Common myeloid progenitor, CD34-positive (primary cell): ENCODE results near the gene GRK5.
A peak's percentile ranks its signal among the peaks of the same experiment; 100 is the strongest.

Experiments
- CTCF ChIA-PET: fragments of 350-600 bp; sonication (Branson Sonifier 250); formaldehyde crosslinking; loops from one replicate; lab custom pipeline; 2021; ENCODE audit warnings: antibody characterized with exemption; lab: Charles Lee
- POLR2A ChIA-PET: fragments of 350-600 bp; sonication (Branson Sonifier 250); formaldehyde crosslinking; loops from one replicate; lab custom pipeline; 2021; ENCODE audit warnings: antibody characterized with exemption; lab: Charles Lee
- DNase-seq, 3 donors: peaks; one replicate each; pipeline versions ENCODE4 v3.0.0 to v3.0.0-alpha.2; 2013
- H3K27ac ChIP-seq, 2 experiments: 1 replicate in 1 of 2; 2 replicates in 1 of 2; pipeline ENCODE4 v1.7.0; 2013; ENCODE audit warnings: inconsistent platforms in 2 of 2, low read length in 2 of 2, mild to moderate bottlenecking in 2 of 2, low read depth in 1 of 2, moderate library complexity in 1 of 2; ENCODE audit not compliant: severe bottlenecking in 2 of 2, insufficient read depth in 1 of 2, poor library complexity in 1 of 2
- H3K27me3 ChIP-seq, 5 experiments: replicated peaks in 2 of 5; 1 replicate in 3 of 5; 2 replicates in 2 of 5; pipeline versions ENCODE4 v1.6.1 to v1.7.0; 2013; ENCODE audit warnings: low read length in 4 of 5, mild to moderate bottlenecking in 2 of 5, moderate library complexity in 2 of 5, inconsistent platforms in 1 of 5; ENCODE audit not compliant: insufficient read depth in 5 of 5, control insufficient read depth in 4 of 5
- H3K36me3 ChIP-seq, 4 experiments: 1 replicate in 2 of 4; 2 replicates in 2 of 4; pipeline versions ENCODE4 v1.6.1 to v1.7.0; 2013; ENCODE audit warnings: low read length in 3 of 4, control low read depth in 1 of 4, mild to moderate bottlenecking in 1 of 4; ENCODE audit not compliant: control insufficient read depth in 4 of 4, insufficient read depth in 4 of 4
- H3K4me1 ChIP-seq, 4 experiments: 1 replicate in 3 of 4; 2 replicates in 1 of 4; pipeline versions ENCODE4 v1.6.1 to v1.7.1; 2013; ENCODE audit warnings: low read length in 3 of 4, mild to moderate bottlenecking in 3 of 4, control low read depth in 1 of 4, inconsistent platforms in 1 of 4, moderate library complexity in 1 of 4; ENCODE audit not compliant: control insufficient read depth in 4 of 4, insufficient read depth in 4 of 4; ENCODE audit errors: control extremely low read depth in 1 of 4
- H3K4me3 ChIP-seq, 7 experiments: 1 replicate in 4 of 7; 2 replicates in 3 of 7; pipeline versions ENCODE4 v1.5.1 to v1.7.0; 2013; ENCODE audit warnings: mild to moderate bottlenecking in 7 of 7, low read length in 6 of 7, moderate library complexity in 6 of 7, inconsistent platforms in 2 of 7, low read depth in 2 of 7, control low read depth in 1 of 7; ENCODE audit not compliant: insufficient read depth in 4 of 7, control insufficient read depth in 1 of 7; ENCODE audit errors: extremely low read depth in 1 of 7
- H3K9me3 ChIP-seq, 5 experiments: 1 replicate in 4 of 5; 2 replicates in 1 of 5; pipeline versions ENCODE4 v1.6.1 to v1.7.1; 2013; ENCODE audit warnings: low read length in 4 of 5, mild to moderate bottlenecking in 2 of 5, inconsistent platforms in 1 of 5, low read depth in 1 of 5, moderate library complexity in 1 of 5; ENCODE audit not compliant: control insufficient read depth in 4 of 5, insufficient read depth in 2 of 5; ENCODE audit errors: control extremely low read depth in 1 of 5
- WGBS: methylation state at CpG from one replicate; pipeline ENCODE4 v1.1.5; 2013; ENCODE audit not compliant: insufficient coverage; 5-methylcytosine and 5-hydroxymethylcytosine counted together

GRK5 gene

GRCh38 chr10:119313024-119313423 lies 105.7 kb downstream of the GRK5 start:
- Histone ChIP-seq H3K4me3 (no peak overlapping the region), H3K27ac (no peak overlapping the region), H3K27me3 (peaks cover 0 to 88% (median 51%) of the 10 kb centered on the region in 5 experiments), H3K9me3 (peaks cover 0 to 3% (median 0%) of the 10 kb centered on the region in 5 experiments), H3K4me1 (peaks cover 0 to 20% (median 16%) of the 10 kb centered on the region in 4 experiments), H3K36me3 (no peaks in the 10 kb centered on the region)
- 0% methylated on average over 1 of the region's 1 CpG for WGBS
- CTCF ChIA-PET = interaction anchor here (1.0 kb wide), 1 partner anchor 105 kb away, joined by 4 read pairs; no protein-coding TSS in a partner anchor
- POLR2A ChIA-PET = no interaction called here
- no peak for DNase-seq

- Histone ChIP-seq H3K4me3 (no peak overlapping the region), H3K27me3 (peaks cover 0 to 87% (median 53%) of the 10 kb centered on the region in 5 experiments), H3K9me3 (peaks cover 0 to 3% (median 0%) of the 10 kb centered on the region in 5 experiments), H3K4me1 (peaks cover 0 to 21% (median 16%) of the 10 kb centered on the region in 4 experiments), H3K36me3 (no peaks in the 10 kb centered on the region), H3K27ac (no peak overlapping the region)
- CTCF ChIA-PET = interaction anchor here (1.0 kb wide), 1 partner anchor 105 kb away, joined by 4 read pairs; no protein-coding TSS in a partner anchor
- POLR2A ChIA-PET = no interaction called here
- DNase-seq = peak; percentile 88 to 97 (median 97)
- WGBS = 0% methylated on average over 7 of the region's 7 CpGs
Measured at GRCh38 chr10:119313644-119314043, 106.3 kb downstream of the GRK5 start.

- H3K27me3 ChIP-seq = peaks cover 0 to 87% (median 54%) of the 10 kb centered on the region in 5 experiments
- H3K36me3 ChIP-seq = no peaks in the 10 kb centered on the region
- no peak overlapping the region for H3K4me3 ChIP-seq
- peaks cover 0 to 3% (median 0%) of the 10 kb centered on the region in 5 experiments for H3K9me3 ChIP-seq
- WGBS = 62% methylated on average over 11 of the region's 11 CpGs
- ChIA-PET POLR2A (no interaction called here), CTCF (interaction anchor here (1.0 kb wide), 1 partner anchor 104 kb away, joined by 4 read pairs; no protein-coding TSS in a partner anchor)
- H3K27ac ChIP-seq = no peak overlapping the region
- H3K4me1 ChIP-seq = peaks cover 0 to 25% (median 19%) of the 10 kb centered on the region in 4 experiments
- no peak for DNase-seq
Measured at GRCh38 chr10:119314061-119314460, 106.7 kb downstream of the GRK5 start.

- CTCF ChIA-PET = no interaction called here
- no peak for DNase-seq
- WGBS = 94% methylated on average over 5 of the region's 7 CpGs
- Histone ChIP-seq H3K4me1 (peaks cover 0 to 27% (median 20%) of the 10 kb centered on the region in 4 experiments), H3K36me3 (no peaks in the 10 kb centered on the region), H3K9me3 (peaks cover 0 to 3% (median 0%) of the 10 kb centered on the region in 5 experiments), H3K27ac (no peak overlapping the region), H3K4me3 (no peak overlapping the region), H3K27me3 (peaks cover 0 to 87% (median 54%) of the 10 kb centered on the region in 5 experiments)
- POLR2A ChIA-PET = no interaction called here
Measured at GRCh38 chr10:119314486-119314885, 107.1 kb downstream of the GRK5 start.

GRCh38 chr10:119315128-119316001 lies 108.0 kb downstream of the GRK5 start:
- ChIA-PET CTCF (interaction anchor here (1.2 to 1.5 kb wide), 3 partner anchors 95 to 113 kb away, joined by 3 to 4 read pairs (median 3); no protein-coding TSS in a partner anchor), POLR2A (no interaction called here)
- 84% methylated on average over 13 of the region's 16 CpGs for WGBS
- peak; percentile 30 to 76 (median 75) for DNase-seq
- Histone ChIP-seq H3K9me3 (peaks cover 0 to 3% (median 0%) of the 10 kb centered on the region in 5 experiments), H3K4me1 (peaks cover 0 to 27% (median 20%) of the 10 kb centered on the region in 4 experiments), H3K36me3 (no peaks in the 10 kb centered on the region), H3K4me3 (no peak overlapping the region), H3K27me3 (peaks cover 0 to 87% (median 52%) of the 10 kb centered on the region in 5 experiments), H3K27ac (no peak overlapping the region)

- 90% methylated on average over 2 of the region's 2 CpGs for WGBS
- H3K36me3 ChIP-seq = no peaks in the 10 kb centered on the region
- no peak for DNase-seq
- no peak overlapping the region for H3K4me3 ChIP-seq
- H3K27me3 ChIP-seq = peaks cover 0 to 87% (median 50%) of the 10 kb centered on the region in 5 experiments
- POLR2A ChIA-PET = no interaction called here
- H3K27ac ChIP-seq = no peak overlapping the region
- peaks cover 0 to 3% (median 0%) of the 10 kb centered on the region in 5 experiments for H3K9me3 ChIP-seq
- H3K4me1 ChIP-seq = peaks cover 0 to 27% (median 18%) of the 10 kb centered on the region in 4 experiments
- CTCF ChIA-PET = interaction anchor here (1.2 to 1.5 kb wide), 3 partner anchors 94 to 113 kb away, joined by 3 to 4 read pairs (median 3); no protein-coding TSS in a partner anchor
Measured at GRCh38 chr10:119316002-119316358, 108.6 kb downstream of the GRK5 start.
